GM12874 (cell line): Measurements from ENCODE around the gene GPR155.

ENCODE experiments used
- TF ChIP-seq, protein P1 (sequence below): IDR thresholded peaks from 2 replicates; pipeline ENCODE4 v1.5.1; 2011; ENCODE audit warnings: low read depth, mild to moderate bottlenecking, control low read depth, low read length, moderate library complexity; ENCODE audit not compliant: insufficient read depth

GPR155 gene

DNA sequence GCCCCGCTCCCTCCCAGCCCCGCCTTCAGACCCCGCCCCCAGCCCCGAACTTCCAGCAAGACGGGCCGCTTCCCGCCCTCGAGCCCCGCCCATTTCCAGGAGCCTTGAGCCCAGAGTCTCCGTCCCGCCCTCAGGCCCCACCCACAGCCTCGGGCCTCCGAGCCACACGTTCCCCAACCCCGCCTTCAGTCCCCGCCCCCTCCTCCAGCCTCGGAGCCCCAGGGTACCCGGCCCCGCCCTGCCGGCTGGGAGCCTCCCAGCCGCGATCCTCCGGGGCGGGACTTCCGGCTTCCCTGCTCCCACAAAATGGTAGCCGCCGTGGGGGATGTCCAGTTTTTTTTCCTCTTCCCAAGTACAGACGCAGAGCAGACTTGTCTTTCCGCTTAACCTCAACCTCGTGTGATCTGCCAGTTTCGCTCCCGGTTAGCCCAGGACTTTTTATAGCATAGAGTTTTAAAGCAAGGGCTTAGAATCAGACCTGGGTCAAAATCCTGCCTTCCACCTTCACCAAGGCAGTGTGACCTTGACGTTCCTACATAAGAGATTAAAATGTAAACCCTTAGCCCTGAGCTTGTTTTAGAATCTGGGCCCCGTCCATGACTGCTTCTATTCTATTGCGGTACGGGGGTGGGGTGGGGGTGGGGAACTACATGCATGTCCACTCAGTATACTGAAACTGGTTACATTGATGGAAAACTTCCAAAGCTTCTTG, 435 bp upstream of the GPR155 start:
- TF ChIP-seq, protein P1, sequence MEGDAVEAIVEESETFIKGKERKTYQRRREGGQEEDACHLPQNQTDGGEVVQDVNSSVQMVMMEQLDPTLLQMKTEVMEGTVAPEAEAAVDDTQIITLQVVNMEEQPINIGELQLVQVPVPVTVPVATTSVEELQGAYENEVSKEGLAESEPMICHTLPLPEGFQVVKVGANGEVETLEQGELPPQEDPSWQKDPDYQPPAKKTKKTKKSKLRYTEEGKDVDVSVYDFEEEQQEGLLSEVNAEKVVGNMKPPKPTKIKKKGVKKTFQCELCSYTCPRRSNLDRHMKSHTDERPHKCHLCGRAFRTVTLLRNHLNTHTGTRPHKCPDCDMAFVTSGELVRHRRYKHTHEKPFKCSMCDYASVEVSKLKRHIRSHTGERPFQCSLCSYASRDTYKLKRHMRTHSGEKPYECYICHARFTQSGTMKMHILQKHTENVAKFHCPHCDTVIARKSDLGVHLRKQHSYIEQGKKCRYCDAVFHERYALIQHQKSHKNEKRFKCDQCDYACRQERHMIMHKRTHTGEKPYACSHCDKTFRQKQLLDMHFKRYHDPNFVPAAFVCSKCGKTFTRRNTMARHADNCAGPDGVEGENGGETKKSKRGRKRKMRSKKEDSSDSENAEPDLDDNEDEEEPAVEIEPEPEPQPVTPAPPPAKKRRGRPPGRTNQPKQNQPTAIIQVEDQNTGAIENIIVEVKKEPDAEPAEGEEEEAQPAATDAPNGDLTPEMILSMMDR: no peak

DNA sequence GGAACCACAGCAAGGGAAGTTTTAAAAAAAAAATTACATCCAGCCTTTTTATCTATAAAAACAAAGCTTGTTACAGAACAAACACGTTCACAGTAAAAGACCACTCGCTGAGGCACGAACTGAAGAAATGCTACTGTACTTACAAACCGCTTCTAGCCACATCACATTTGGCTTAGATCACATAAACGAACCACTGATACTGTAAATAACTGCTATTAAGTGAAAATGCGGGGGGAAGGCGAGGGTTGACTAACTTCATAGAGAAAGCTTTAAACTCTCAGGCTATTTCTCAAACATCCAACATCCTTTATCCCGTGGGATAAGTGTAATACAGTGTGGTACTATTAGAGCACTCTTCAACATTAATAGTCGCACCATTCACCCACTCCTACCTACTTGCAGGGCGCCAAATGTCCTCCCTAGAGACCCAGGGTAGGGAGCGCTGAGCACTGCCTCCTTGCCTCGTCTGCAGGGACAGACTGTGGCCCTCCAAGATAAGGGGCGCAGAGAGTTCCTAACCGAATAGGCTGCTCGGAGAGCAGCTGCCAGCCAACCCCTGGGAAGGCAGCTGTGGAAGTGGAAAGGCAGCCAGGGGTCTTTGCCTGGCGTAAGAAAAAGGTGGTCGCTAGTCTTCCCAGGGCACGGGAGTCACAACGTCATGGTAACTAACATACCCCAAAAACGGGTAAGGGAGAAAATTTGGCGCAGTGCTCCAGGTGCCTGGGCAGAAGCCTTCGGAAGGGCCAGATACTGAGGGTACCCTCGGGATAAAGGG, 854 bp downstream of the GPR155 start:
- TF ChIP-seq, protein P1: no peak

DNA sequence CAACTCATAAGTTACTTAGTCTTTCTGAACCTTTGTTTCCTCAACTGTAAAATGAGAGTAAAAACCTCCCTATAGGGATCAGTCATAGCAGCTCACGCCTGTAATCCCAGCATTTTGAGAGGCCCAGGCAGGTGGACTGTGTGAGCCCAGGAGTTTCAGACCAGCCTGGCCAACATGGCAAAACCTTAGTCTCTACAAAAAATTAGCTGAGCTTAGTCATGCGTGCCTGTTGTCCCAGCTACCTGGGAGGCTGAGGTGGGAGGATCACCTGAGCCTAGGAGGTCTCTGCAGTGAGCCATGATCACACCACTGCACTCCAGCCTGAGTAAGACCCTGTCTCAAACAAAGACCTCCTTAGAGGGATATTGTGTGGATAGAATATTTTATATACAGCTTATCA, 2.3 kb downstream of the GPR155 start:
- TF ChIP-seq, protein P1: no peak

DNA sequence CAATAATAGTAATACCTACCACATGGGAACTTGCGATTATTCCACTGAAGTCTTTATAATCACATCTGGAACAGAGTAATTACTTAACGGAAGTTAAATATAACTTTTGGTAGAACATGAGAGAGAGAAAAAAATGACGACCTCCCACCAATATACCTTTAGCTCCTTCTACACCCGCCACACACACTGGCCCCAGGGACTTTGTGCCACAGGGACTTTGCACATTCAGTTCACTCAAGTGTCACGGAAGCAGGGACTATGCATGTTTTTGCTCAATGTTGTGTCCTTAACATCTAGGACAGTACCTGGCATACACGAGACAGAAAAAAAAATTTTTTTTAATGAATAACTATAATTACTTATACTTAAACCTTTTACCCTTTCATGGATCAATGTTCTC, 4.0 kb downstream of the GPR155 start:
- TF ChIP-seq, protein P1: no peak

DNA sequence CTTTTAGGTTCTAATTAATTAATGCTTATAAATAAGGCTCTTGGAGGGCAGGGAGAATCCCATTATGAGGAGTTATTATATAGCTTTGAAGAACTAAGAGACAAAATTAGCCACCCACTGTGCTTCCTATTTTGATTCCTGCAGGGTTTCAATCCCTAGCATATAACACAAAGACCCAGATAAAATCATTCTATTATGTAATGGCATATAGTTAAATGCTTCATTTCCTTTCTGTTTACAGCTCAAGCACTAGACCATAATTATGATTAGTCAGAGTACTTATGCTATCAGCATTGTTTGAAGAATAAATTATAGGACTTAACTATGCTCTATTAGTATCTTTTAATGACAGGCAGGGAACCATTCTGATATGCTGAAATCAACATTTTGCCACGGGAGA, 9.1 kb downstream of the GPR155 start:
- TF ChIP-seq, protein P1: no peak

DNA sequence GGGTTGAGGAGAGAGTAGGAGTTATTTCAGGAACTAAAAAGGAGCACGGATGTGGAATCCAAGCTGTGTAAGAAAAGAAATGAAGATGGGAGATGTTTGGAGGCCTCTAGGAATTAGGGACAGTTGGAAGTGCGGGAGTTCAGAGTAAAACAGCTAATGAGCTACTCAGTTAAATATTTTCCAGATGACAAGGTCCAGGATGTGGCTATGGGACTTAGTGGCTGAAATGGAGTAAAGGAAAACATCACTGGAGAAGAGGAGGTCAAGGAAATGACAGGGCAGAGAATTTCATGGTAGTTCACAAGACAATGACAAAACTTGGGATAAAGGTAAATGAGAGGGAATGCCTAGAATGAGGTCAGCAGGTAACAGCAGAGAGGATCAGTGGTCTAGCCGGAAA, 13.0 kb downstream of the GPR155 start:
- TF ChIP-seq, protein P1: no peak

DNA sequence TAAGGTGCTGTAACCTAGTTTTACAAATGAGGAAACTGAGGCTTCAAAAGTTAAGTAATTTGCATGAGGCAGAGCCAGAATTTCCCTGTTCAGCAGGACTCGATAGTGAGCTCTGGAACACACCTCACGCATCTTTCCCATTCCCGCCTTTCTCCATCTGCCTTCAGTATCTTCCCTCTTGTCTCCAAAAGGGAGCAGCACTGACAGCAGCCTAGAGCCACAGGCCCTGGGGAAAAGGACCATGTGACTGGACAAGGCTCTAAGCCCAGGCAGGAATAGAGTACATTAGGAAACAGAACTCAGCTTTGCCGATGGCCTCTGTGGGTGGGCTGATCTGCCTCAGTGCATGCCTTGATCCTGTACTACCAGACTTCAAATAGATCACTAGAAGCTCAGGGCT, 21.5 kb downstream of the GPR155 start:
- TF ChIP-seq, protein P1: no peak
